GM12878 (cell line): ENCODE results near the gene ASPM. TPM values are rescaled to one million over a fixed set of nuclear protein-coding genes. Genes with fewer than 3 reads are reported as not detected.

ENCODE experiments used
- ATAC-seq: fragments of 200-7000 bp; cut with Tn5 transposase; 3 replicates; pipeline ENCODE4 v1.9.1; 2020; ENCODE audit warnings: mild to moderate bottlenecking, moderate library complexity
- BruUV-seq: library from RNA; stranded (reverse); fragments of 400-500 nt; replicated peaks from 2 replicates; lab custom pipeline; 2021; lab: Mats Ljungman, UMichigan
- CTCF ChIA-PET: fragments of 300-600 bp; sonication (Branson Sonifier 250); formaldehyde crosslinking; extraction: SDS; loops from one replicate; lab custom pipeline; 2021; ENCODE audit warnings: inconsistent platforms; lab: Yijun Ruan, JAX
- POLR2A ChIA-PET: fragments of 350-600 bp; formaldehyde crosslinking; extraction: SDS; loops from one replicate; lab custom pipeline; 2021; ENCODE audit warnings: inconsistent platforms; lab: Charles Lee
- RAD21 ChIA-PET: fragments of 300-600 bp; sonication (Branson Sonifier 250); formaldehyde crosslinking; loops from one replicate; lab custom pipeline; 2023; ENCODE audit warnings: antibody characterized with exemption; ENCODE audit not compliant: unreplicated experiment; lab: Charles Lee
- SMC1A ChIA-PET: fragments of 300-600 bp; sonication (Branson Sonifier 250); formaldehyde crosslinking; loops from one replicate; lab custom pipeline; 2023; ENCODE audit not compliant: unreplicated experiment, uncharacterized antibody; lab: Charles Lee
- DNase-seq: peaks from one replicate; pipeline ENCODE4 v3.0.0-alpha.2; 2011; ENCODE audit warnings: low read depth, low spot score
- FAIRE-seq: peaks from 3 replicates; lab custom pipeline; 2011; peaks lifted over from hg19 to GRCh38; lab: Jason Lieb, UNC
- H2AFZ ChIP-seq: 2 replicates; pipeline ENCODE4 v1.6.0; 2011; ENCODE audit warnings: low read depth, low read length, control low read depth; ENCODE audit not compliant: control insufficient read depth
- H3K27ac ChIP-seq: 2 replicates; pipeline ENCODE4 v1.5.1; 2011; ENCODE audit warnings: control low read depth; ENCODE audit not compliant: control insufficient read depth, insufficient read depth
- H3K27me3 ChIP-seq, 2 experiments: replicated peaks in 1 of 2; 2 replicates each; pipeline versions ENCODE4 v1.6.0 to v1.6.1; 2011; ENCODE audit warnings: low read length in 1 of 2; ENCODE audit not compliant: control insufficient read depth in 2 of 2, insufficient read depth in 2 of 2
- H3K36me3 ChIP-seq, 2 experiments: 2 replicates each; pipeline ENCODE4 v1.5.1; 2011; ENCODE audit warnings: low read length in 1 of 2; ENCODE audit not compliant: control insufficient read depth in 2 of 2, insufficient read depth in 2 of 2
- H3K4me1 ChIP-seq: 2 replicates; pipeline ENCODE4 v1.6.1; 2011; ENCODE audit warnings: mild to moderate bottlenecking, low read length, moderate library complexity, mixed read lengths; ENCODE audit not compliant: control insufficient read depth, insufficient read depth
- H3K4me2 ChIP-seq: 2 replicates; pipeline ENCODE4 v1.6.0; 2011; ENCODE audit warnings: control low read depth; ENCODE audit not compliant: control insufficient read depth, insufficient read depth
- H3K4me3 ChIP-seq: fragments of 200-600 bp; sonication (generic); 2 replicates; pipeline ENCODE4 v1.5.1; 2016
- H3K79me2 ChIP-seq: 2 replicates; pipeline ENCODE4 v1.6.0; 2011; ENCODE audit warnings: low read length; ENCODE audit not compliant: control insufficient read depth, insufficient read depth
- H3K9ac ChIP-seq: 2 replicates; pipeline ENCODE4 v1.8.0; 2011; ENCODE audit warnings: low read length, control low read depth, mixed read lengths; ENCODE audit not compliant: control insufficient read depth, insufficient read depth
- H3K9me3 ChIP-seq: replicated peaks from 3 replicates; pipeline ENCODE4 v1.5.1; 2011; ENCODE audit warnings: mild to moderate bottlenecking, low read length; ENCODE audit not compliant: control insufficient read depth, insufficient read depth
- H4K20me1 ChIP-seq: 2 replicates; pipeline ENCODE4 v1.6.0; 2011; ENCODE audit not compliant: control insufficient read depth, insufficient read depth
- CTCF ChIP-seq, 3 experiments: IDR thresholded peaks in 2 of 3; conservative IDR thresholded peaks in 1 of 3; 2 replicates each; pipeline ENCODE4 v1.5.1; 2011; ENCODE audit warnings: low read depth in 3 of 3, low read length in 3 of 3, mild to moderate bottlenecking in 3 of 3, control low read depth in 2 of 3, moderate library complexity in 2 of 3, inconsistent platforms in 1 of 3, mixed read lengths in 1 of 3; ENCODE audit not compliant: control insufficient read depth in 2 of 3, insufficient read depth in 1 of 3; ENCODE audit errors: extremely low read depth in 1 of 3
- POLR2AphosphoS5 ChIP-seq: IDR thresholded peaks from 2 replicates; pipeline ENCODE4 v1.6.1; 2011; ENCODE audit warnings: mild to moderate bottlenecking, low read length, inconsistent platforms
- RAD21 ChIP-seq: IDR thresholded peaks from 2 replicates; pipeline ENCODE4 v1.6.1; 2011; ENCODE audit warnings: mild to moderate bottlenecking, low read depth, low read length, moderate library complexity; ENCODE audit not compliant: insufficient read depth
- SRF ChIP-seq, 2 experiments: IDR thresholded peaks; 2 replicates each; pipeline ENCODE4 v1.6.1; 2011; ENCODE audit warnings: low read depth in 2 of 2, low read length in 2 of 2, mild to moderate bottlenecking in 1 of 2, moderate library complexity in 1 of 2
- WGBS: methylation state at CpG from one replicate; pipeline ENCODE4 v1.1.6; 2016; ENCODE audit warnings: low lambda C conversion rate; ENCODE audit not compliant: insufficient replicate concordance, insufficient coverage; ENCODE audit errors: missing lambda C conversion rate; 5-methylcytosine and 5-hydroxymethylcytosine counted together
- in situ Hi-C: fragments of 300-500 bp; cut with MboI; formaldehyde crosslinking; loops from 9 replicates; pipeline ENCODE4 v1.14.3; 2018; ENCODE audit warnings: mixed read lengths
- intact Hi-C: fragments of 100-400 bp; cut with micrococcal nuclease; formaldehyde crosslinking; loops from one replicate; pipeline ENCODE4 v1.14.2; 2022; ENCODE audit not compliant: unreplicated experiment
- polyA plus RNA-seq, 11 experiments: library from polyadenylated mRNA; depleted of rRNA in 4 of 11; unstranded in 6 of 11; stranded (reverse) in 5 of 11; fragments of >200 nt; fragmentation: Nextera tagmentation in 4 of 11; fragmentation: Illumina TruSeq in 1 of 11; extraction: Ambion mirVana in 4 of 11; extraction: Trizol in 1 of 11; gene quantifications; 1 replicate in 1 of 11; 2 replicates in 10 of 11; pipeline versions ENCODE4 v1.2.1 to v1.2.3, GENCODE V29; 2011 to 2016; ENCODE audit warnings: inconsistent platforms in 2 of 11, missing spikeins in 2 of 11, low read depth in 1 of 11
- total RNA-seq, 4 experiments: library from RNA; depleted of rRNA in 3 of 4; stranded (reverse); fragments of >200 nt in 3 of 4; fragmentation: Illumina TruSeq in 1 of 4; extraction: Trizol in 1 of 4; gene quantifications; 2 replicates each; pipeline versions ENCODE4 v1.2.1 to v1.2.3, GENCODE V29; 2013 to 2021

ASPM gene
- total and polyA plus RNA-seq, 10 of the 15 experiments (the other 5 are each of a cell fraction or from before 2014, with no cell fraction given): 16.2 to 54.9 (median 26.4) TPM

- DNase-seq (no peak), ATAC-seq (no peak), FAIRE-seq (no peak)
- intact Hi-C loops (no loop called here), in situ Hi-C loops (no loop called here)
- Histone ChIP-seq H3K79me2 (no peaks in the 10 kb centered on the region), H3K9me3 (no peaks in the 10 kb centered on the region), H3K9ac (no peak overlapping the region), H3K4me3 (no peak overlapping the region), H3K27ac (no peak overlapping the region), H4K20me1 (no peaks in the 10 kb centered on the region), H3K4me2 (no peak overlapping the region), H3K36me3 (no peaks in the 10 kb centered on the region), H2AFZ (no peak overlapping the region), H3K27me3 (no peaks in the 10 kb centered on the region), H3K4me1 (no peaks in the 10 kb centered on the region)
- no peak for TF ChIP-seq SRF (IDR thresholded peaks at IDR 0.05; ENCODE audit: low read depth in 2 of 2, low read length in 2 of 2)
- CTCF ChIA-PET: no interaction called here
- no TSS peak for BruUV-seq
- SMC1A ChIA-PET: no interaction called here
- POLR2A ChIA-PET: no interaction called here
- RAD21 ChIA-PET: no interaction called here
Measured at GRCh38 chr1:197067457-197067818, 79.0 kb downstream of the ASPM start.

- H4K20me1 ChIP-seq: no peaks in the 10 kb centered on the region
- TF ChIP-seq CTCF (IDR thresholded peaks at IDR 0.05 in 2 of 3, conservative IDR thresholded peaks at IDR 0.05 in 1 of 3; ENCODE audit: control insufficient read depth in 2 of 3, extremely low read depth in 1 of 3, insufficient read depth in 1 of 3, low read depth in 3 of 3, low read length in 3 of 3) (peak in 1 of 3 experiments; percentile 15; a peak in 1 of 6 replicates), POLR2AphosphoS5 (no peak), RAD21 (peak; percentile 21; the same call in 1 of the 2 replicates)
- H3K9ac ChIP-seq: no peak within 1 kb of the TSS
- H3K4me1 ChIP-seq: no peaks in the 10 kb centered on the region
- intact Hi-C loops: no loop called here
- ChIA-PET CTCF (no interaction called here), POLR2A (no interaction called here), SMC1A (no interaction called here), RAD21 (no interaction called here)
- H3K36me3 ChIP-seq: no peaks in the 10 kb centered on the region
- DNase-seq: no peak
- no peak for FAIRE-seq
- H2AFZ ChIP-seq: no peak within 1 kb of the TSS
- no peak within 1 kb of the TSS for H3K4me3 ChIP-seq
- ATAC-seq: no peak
- BruUV-seq: no TSS peak
- no peak within 1 kb of the TSS for H3K27ac ChIP-seq
- no peaks in the 10 kb centered on the region for H3K27me3 ChIP-seq
- whole genome bisulfite sequencing: 0% methylated on average over 3 of the region's 3 CpGs
- H3K4me2 ChIP-seq: no peak within 1 kb of the TSS
- H3K9me3 ChIP-seq: no peaks in the 10 kb centered on the region
- in situ Hi-C loops: no loop called here
- H3K79me2 ChIP-seq: no peaks in the 10 kb centered on the region
Measured at GRCh38 chr1:197066719-197067456, 79.6 kb downstream of the ASPM start, which contains the start of gene F13B. F13B (minus strand) TSS chr1:197067260; CDS start chr1:197067223, 37 bp downstream.
